Activated CD8-positive, alpha-beta memory T cell treated with anti-CD3 and anti-CD28 coated beads, Interleukin-2, amount 50 U/mL, for 4 hours (primary cell): ENCODE data around the gene NCBP1.
A peak's percentile ranks its signal among the peaks of the same experiment; 100 is the strongest.

Experiments
- DNase-seq: peaks from one replicate; pipeline ENCODE4 v3.0.0-alpha.2; 2020

Gene NCBP1

DNA sequence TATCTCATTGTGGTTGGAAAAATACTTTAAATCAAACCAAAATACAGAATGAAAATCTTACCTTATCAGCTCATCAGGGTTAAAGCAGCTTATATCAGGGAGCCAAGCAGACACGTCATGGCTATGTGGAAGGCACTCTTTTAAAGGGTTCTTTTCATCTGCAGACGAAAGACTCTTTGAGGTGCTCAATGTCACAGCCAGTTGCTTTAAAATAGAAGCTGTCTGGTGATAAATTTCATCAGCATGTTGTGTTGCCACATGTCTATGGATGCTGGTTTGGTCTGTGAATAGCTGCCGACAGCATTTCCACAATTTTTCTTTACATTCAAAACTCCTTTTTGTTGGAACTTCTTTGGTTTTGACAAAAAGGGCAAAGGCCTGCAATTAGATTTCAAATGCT, 8.0 kb upstream of the NCBP1 start:
- DNase-seq = no peak

DNA sequence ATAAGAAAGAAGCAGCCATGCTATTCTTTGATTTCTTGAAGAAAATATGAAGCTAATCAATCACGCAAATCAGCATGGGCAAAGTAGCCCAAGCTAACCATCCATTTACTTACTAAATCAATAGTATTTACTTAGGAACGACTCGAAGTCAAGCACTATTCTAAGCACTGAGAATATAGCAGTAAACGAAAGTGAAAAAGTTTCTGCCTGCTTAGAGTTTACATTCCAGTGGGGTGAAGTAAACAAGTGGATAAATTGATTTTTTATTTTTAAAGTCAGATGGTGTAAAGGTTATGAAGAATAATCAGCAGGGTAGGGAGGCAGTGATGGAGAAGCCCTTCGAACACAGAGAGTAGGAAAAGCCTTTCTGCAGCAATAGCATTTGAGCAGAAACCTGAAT, 6.0 kb upstream of the NCBP1 start:
- DNase-seq = no peak

GRCh38 chr9:97628668-97629067, 5.0 kb upstream of the NCBP1 start:
- no peak for DNase-seq

GRCh38 chr9:97629156-97629555, 4.5 kb upstream of the NCBP1 start:
- DNase-seq = no peak

GRCh38 chr9:97630591-97630990, 3.0 kb upstream of the NCBP1 start:
- DNase-seq = no peak

GRCh38 chr9:97632248-97632984, 1.2 kb upstream of the NCBP1 start:
- DNase-seq = peak; percentile 27

DNA sequence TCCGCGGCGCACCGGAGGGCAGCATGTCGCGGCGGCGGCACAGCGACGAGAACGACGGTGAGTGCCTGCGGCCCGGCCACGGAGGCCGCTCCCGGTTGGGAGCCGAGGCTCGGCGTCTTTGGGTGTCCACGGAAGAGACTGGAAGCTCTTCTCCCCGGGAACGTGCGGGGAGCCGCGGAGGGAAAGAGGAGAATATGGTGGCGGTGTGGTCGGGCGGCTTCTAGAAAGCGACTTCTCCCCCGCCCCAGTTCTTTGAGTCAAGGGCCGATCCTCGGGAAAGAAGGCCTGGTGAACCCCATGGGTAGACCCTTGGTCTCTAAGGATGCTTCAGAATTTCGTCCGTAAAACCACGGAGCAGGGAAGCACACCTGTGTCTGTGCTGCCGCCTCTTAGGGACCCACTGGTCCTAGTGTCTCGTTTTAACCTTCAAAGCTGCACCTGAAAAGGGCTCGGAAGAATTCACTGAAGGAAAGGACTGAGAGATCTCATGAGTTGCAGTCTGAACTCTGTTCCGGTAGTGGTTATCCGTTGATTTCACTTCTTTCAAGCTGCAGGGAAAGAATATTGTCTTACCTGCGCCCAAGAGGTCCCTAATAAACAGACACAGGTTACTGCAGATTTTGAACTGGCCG, 354 bp downstream of the NCBP1 start:
- no peak for DNase-seq

DNA sequence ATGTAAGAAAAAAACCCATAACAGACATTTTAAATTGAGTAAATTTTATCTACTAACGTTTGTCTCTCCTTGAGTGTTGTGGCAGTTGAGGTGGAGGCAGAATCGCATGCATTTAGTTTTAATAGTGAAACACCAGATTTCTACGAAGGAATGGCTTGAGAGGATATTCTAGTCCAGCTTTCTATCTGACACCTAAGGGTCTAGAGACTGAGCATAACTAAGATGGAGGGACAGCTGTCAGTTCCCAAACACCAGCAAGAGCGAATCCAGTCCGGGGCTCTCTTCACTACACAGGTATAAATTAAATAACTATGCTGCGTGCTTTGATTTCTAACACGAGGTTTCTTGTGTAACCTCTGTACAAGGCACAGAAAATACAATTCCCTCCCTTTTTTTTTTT, 1.4 kb downstream of the NCBP1 start:
- no peak for DNase-seq

- no peak for DNase-seq
Measured at GRCh38 chr9:97636903-97637302, 3.3 kb downstream of the NCBP1 start.

GRCh38 chr9:97638666-97639065, 5.0 kb downstream of the NCBP1 start:
- no peak for DNase-seq

DNA sequence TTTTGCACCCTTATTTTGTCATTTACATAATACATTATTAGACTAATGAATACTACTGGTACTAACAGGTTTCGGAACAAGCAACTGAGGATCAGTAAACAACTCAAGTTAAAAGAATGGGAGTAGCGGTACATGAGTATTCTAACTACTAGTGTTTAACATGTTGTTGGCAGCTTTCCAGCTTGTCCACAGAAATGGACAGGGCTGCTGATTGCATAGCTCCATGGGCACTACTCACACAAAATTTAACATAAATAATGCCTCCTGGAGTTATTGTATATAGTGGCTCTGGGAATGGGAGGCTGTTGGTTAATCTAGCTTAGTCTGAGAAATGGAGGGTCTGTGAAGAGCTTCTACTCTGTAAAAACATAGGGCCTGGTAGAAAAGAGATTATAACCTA, 6.7 kb downstream of the NCBP1 start:
- no peak for DNase-seq

DNA sequence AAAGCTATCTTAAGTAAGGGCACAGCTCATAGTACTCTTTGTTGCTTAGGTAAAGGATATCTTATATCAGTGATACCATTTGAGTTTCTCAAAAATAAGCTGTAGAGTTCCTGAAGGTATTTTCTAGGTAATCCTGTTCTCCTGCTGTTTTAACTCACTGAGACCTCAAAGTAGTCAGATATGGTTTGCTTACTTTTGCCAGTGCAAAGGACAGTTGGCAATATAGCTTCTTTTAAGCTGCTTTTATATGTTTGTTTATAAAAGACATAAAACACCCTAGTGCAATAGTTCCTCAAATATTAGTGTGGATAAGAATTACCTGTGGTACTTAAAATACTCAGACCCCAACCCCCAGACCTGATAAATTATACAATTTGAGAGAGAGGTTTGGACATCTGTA, 12.1 kb downstream of the NCBP1 start:
- DNase-seq = no peak

GRCh38 chr9:97647996-97648395, 14.4 kb downstream of the NCBP1 start:
- DNase-seq = no peak

- DNase-seq = no peak
Measured at GRCh38 chr9:97651646-97652045, 18.0 kb downstream of the NCBP1 start.

DNA sequence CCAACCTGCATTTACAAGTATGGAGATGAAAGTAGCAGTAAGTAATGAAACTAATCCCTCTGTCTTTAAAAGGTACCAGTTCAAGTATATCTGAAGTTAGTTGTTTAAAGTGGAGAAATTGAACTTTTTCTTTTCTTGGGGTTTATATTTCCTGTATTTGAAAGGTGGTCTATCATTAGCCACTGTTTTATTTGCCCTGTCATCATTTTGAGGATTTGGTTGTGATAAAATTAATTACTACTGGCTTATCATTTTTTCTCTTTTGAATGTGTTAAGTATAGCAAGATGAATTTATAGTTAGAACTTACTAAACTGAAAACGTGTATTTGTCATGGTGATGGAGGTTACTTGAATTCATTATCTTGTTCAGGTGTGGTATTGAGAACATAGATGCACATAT, 25.1 kb downstream of the NCBP1 start:
- DNase-seq = no peak

DNA sequence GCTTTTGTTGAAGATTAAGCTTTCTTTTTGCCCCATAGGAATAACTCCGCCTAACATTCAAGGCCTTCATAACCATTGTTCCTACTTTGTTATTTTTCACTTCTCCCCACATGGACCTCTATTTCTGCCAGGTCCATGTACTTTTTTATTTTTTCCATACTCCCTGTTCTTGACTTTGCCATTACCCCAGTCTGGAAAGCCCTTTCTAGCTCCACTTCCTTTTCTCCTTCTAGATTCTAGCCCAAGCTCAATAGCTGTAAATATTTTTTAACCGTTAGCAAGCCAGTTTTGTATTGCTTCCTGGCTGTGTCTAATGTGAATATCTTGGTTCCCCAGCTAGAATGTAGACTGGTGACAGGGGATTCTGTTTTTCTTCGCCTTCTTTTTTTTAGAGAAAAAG, 26.1 kb downstream of the NCBP1 start:
- no peak for DNase-seq

DNA sequence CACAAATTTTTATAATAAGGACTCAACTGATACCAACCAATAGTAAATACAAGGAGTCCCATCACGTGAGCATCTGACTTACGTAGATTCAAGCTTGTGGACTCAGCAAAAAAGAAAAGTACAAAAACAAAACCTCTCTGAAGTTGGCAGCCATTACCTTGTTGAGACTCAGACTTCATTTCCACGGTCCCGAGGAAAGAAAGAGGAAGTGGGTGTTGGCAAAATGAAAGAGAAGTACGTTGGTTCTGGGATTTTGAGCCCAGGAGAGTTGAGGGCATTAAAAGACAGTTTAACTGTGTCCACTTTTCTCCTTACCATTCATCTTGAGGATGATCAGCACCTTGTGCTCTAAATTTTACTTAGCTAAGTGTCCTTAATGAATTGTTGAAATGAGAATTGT, 26.7 kb downstream of the NCBP1 start:
- no peak for DNase-seq

DNA sequence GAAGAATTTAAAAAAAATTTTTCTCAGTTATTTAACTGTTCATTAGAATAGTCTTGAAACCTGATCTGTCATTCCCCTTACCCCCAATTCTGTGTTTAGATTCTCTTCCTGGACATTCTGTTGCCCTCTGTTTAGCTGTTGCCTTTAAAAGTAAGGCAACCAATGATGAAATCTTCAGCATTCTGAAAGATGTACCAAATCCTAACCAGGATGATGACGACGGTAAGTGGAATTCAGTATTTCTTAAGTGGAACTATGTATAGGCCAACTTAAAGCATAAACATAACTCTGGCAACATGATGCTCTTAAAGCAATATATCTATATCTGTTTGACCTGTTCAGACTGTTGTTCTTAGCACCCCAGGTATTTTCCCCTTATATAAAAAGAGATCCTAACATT, 27.2 kb downstream of the NCBP1 start:
- DNase-seq = no peak

DNA sequence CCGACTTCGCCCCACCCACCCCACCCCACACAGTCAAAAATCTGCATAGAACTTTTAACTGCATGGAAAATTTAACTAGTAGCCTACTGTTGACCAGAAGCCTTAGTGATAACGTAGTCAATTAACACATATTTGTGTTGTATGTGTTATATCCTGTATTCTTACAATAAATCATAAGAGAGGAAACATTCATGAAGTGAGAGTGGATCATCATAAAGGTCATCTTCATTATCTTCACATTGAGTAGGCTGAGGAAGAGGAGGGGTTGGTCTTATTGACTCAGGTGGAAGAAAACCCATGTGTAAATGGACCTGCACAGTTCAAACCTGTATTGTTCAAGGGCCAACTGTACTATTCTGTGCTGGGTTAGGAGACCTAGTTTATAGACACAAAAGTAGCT, 32.1 kb downstream of the NCBP1 start:
- DNase-seq = no peak

GRCh38 chr9:97666907-97667686, 33.5 kb downstream of the NCBP1 start:
- DNase-seq = no peak

- DNase-seq = no peak
Measured at GRCh38 chr9:97668485-97668884, 34.9 kb downstream of the NCBP1 start.

- no peak for DNase-seq
Measured at GRCh38 chr9:97670586-97670985, 37.0 kb downstream of the NCBP1 start.

- DNase-seq = no peak
Measured at GRCh38 chr9:97672403-97672802, 38.8 kb downstream of the NCBP1 start.

DNA sequence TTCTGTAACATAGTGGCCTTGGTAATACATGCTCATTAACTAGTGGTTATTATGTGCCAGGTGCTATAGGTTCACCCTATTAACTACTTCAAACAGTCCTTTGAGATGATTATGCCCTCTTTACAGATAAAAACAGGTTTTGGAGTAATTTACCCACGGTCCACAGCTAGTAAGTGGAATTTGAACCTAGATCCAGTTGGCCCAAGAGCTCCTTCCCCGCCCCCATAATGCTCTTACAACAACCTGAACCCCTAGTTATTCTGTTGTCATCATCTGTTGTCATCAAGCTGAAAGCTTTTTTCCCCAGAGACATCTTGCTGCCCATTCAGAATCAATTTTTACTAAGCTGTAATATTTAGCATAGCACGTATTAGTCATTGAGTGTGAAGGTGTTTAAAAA, 40.3 kb downstream of the NCBP1 start:
- DNase-seq = no peak
